Pulmonary artery endothelial cell (primary cell): Measurements from ENCODE around the gene MAP2K5. TPM values are rescaled to one million over a fixed set of nuclear protein-coding genes. Genes with fewer than 3 reads are reported as not detected.

Experiments
- DNase-seq: peaks from one replicate; pipeline ENCODE4 v3.0.0-alpha.2; 2011; ENCODE audit warnings: low read depth, low spot score
- total RNA-seq: library from RNA; depleted of rRNA; stranded (reverse); fragments of >200 nt; gene quantifications from 2 replicates; pipeline ENCODE4 v1.2.3, GENCODE V29; 2014

The MAP2K5 gene
- total RNA-seq, 1 donor from 2014 or later, result 4.1 TPM

- DNase-seq, result no peak
Measured at GRCh38 chr15:67781061-67781460, 238.6 kb downstream of the MAP2K5 start.

GRCh38 chr15:67781907-67782690 lies 239.6 kb downstream of the MAP2K5 start:
- DNase-seq, result no peak

- no peak for DNase-seq
Measured at GRCh38 chr15:67782691-67782991, 240.1 kb downstream of the MAP2K5 start.

GRCh38 chr15:67783303-67783702 lies 240.8 kb downstream of the MAP2K5 start:
- DNase-seq, result no peak

GRCh38 chr15:67784090-67784781 lies 241.7 kb downstream of the MAP2K5 start:
- DNase-seq, result no peak

- no peak for DNase-seq
Measured at GRCh38 chr15:67784856-67785430, 242.4 kb downstream of the MAP2K5 start.

GRCh38 chr15:67785431-67785830 lies 242.9 kb downstream of the MAP2K5 start:
- DNase-seq, result no peak

- DNase-seq, result no peak
Measured at GRCh38 chr15:67786646-67787045, 244.1 kb downstream of the MAP2K5 start.

- no peak for DNase-seq
Measured at GRCh38 chr15:67788986-67789385, 246.5 kb downstream of the MAP2K5 start.

- no peak for DNase-seq
Measured at GRCh38 chr15:67790610-67791319, 248.3 kb downstream of the MAP2K5 start.

- no peak for DNase-seq
Measured at GRCh38 chr15:67792250-67792942, 249.9 kb downstream of the MAP2K5 start.

GRCh38 chr15:67794832-67795574 lies 252.5 kb downstream of the MAP2K5 start:
- no peak for DNase-seq

- no peak for DNase-seq
Measured at GRCh38 chr15:67796196-67797127, 254.0 kb downstream of the MAP2K5 start.

GRCh38 chr15:67799801-67800205 lies 257.3 kb downstream of the MAP2K5 start:
- no peak for DNase-seq

- DNase-seq, result no peak
Measured at GRCh38 chr15:67801142-67801541, 258.6 kb downstream of the MAP2K5 start.

GRCh38 chr15:67801926-67802914 lies 259.7 kb downstream of the MAP2K5 start:
- DNase-seq, result no peak

GRCh38 chr15:67803299-67803698 lies 260.8 kb downstream of the MAP2K5 start:
- DNase-seq, result no peak
